GM12878 (cell line): Measurements from ENCODE around the gene ZNF212. TPM values are rescaled to one million over a fixed set of nuclear protein-coding genes. Genes with fewer than 3 reads are reported as not detected.

Experiments
- ATAC-seq: fragments of 200-7000 bp; cut with Tn5 transposase; 3 replicates; pipeline ENCODE4 v1.9.1; 2020; ENCODE audit warnings: mild to moderate bottlenecking, moderate library complexity
- BruUV-seq: library from RNA; stranded (reverse); fragments of 400-500 nt; replicated peaks from 2 replicates; lab custom pipeline; 2021; lab: Mats Ljungman, UMichigan
- CTCF ChIA-PET: fragments of 300-600 bp; sonication (Branson Sonifier 250); formaldehyde crosslinking; extraction: SDS; loops from one replicate; lab custom pipeline; 2021; ENCODE audit warnings: inconsistent platforms; lab: Yijun Ruan, JAX
- POLR2A ChIA-PET: fragments of 350-600 bp; formaldehyde crosslinking; extraction: SDS; loops from one replicate; lab custom pipeline; 2021; ENCODE audit warnings: inconsistent platforms; lab: Charles Lee
- RAD21 ChIA-PET: fragments of 300-600 bp; sonication (Branson Sonifier 250); formaldehyde crosslinking; loops from one replicate; lab custom pipeline; 2023; ENCODE audit warnings: antibody characterized with exemption; ENCODE audit not compliant: unreplicated experiment; lab: Charles Lee
- SMC1A ChIA-PET: fragments of 300-600 bp; sonication (Branson Sonifier 250); formaldehyde crosslinking; loops from one replicate; lab custom pipeline; 2023; ENCODE audit not compliant: unreplicated experiment, uncharacterized antibody; lab: Charles Lee
- DNase-seq: peaks from one replicate; pipeline ENCODE4 v3.0.0-alpha.2; 2011; ENCODE audit warnings: low read depth, low spot score
- FAIRE-seq: peaks from 3 replicates; lab custom pipeline; 2011; peaks lifted over from hg19 to GRCh38; lab: Jason Lieb, UNC
- H2AFZ ChIP-seq: 2 replicates; pipeline ENCODE4 v1.6.0; 2011; ENCODE audit warnings: low read depth, low read length, control low read depth; ENCODE audit not compliant: control insufficient read depth
- H3K27ac ChIP-seq: 2 replicates; pipeline ENCODE4 v1.5.1; 2011; ENCODE audit warnings: control low read depth; ENCODE audit not compliant: control insufficient read depth, insufficient read depth
- H3K27me3 ChIP-seq, 2 experiments: replicated peaks in 1 of 2; 2 replicates each; pipeline versions ENCODE4 v1.6.0 to v1.6.1; 2011; ENCODE audit warnings: low read length in 1 of 2; ENCODE audit not compliant: control insufficient read depth in 2 of 2, insufficient read depth in 2 of 2
- H3K36me3 ChIP-seq, 2 experiments: 2 replicates each; pipeline ENCODE4 v1.5.1; 2011; ENCODE audit warnings: low read length in 1 of 2; ENCODE audit not compliant: control insufficient read depth in 2 of 2, insufficient read depth in 2 of 2
- H3K4me1 ChIP-seq: 2 replicates; pipeline ENCODE4 v1.6.1; 2011; ENCODE audit warnings: mild to moderate bottlenecking, low read length, moderate library complexity, mixed read lengths; ENCODE audit not compliant: control insufficient read depth, insufficient read depth
- H3K4me2 ChIP-seq: 2 replicates; pipeline ENCODE4 v1.6.0; 2011; ENCODE audit warnings: control low read depth; ENCODE audit not compliant: control insufficient read depth, insufficient read depth
- H3K4me3 ChIP-seq: fragments of 200-600 bp; sonication (generic); 2 replicates; pipeline ENCODE4 v1.5.1; 2016
- H3K79me2 ChIP-seq: 2 replicates; pipeline ENCODE4 v1.6.0; 2011; ENCODE audit warnings: low read length; ENCODE audit not compliant: control insufficient read depth, insufficient read depth
- H3K9ac ChIP-seq: 2 replicates; pipeline ENCODE4 v1.8.0; 2011; ENCODE audit warnings: low read length, control low read depth, mixed read lengths; ENCODE audit not compliant: control insufficient read depth, insufficient read depth
- H3K9me3 ChIP-seq: replicated peaks from 3 replicates; pipeline ENCODE4 v1.5.1; 2011; ENCODE audit warnings: mild to moderate bottlenecking, low read length; ENCODE audit not compliant: control insufficient read depth, insufficient read depth
- H4K20me1 ChIP-seq: 2 replicates; pipeline ENCODE4 v1.6.0; 2011; ENCODE audit not compliant: control insufficient read depth, insufficient read depth
- ATF7 ChIP-seq: fragments of 450-650 bp; IDR thresholded peaks from 2 replicates; pipeline ENCODE4 v1.6.1; 2016; ENCODE audit warnings: low read depth, mild to moderate bottlenecking
- CEBPB ChIP-seq, 2 experiments: fragments of 150-350 bp in 1 of 2; IDR thresholded peaks; 2 replicates each; pipeline ENCODE4 v1.6.1; 2012 to 2014; ENCODE audit warnings: low read depth in 2 of 2, low read length in 2 of 2, borderline replicate concordance in 1 of 2, inconsistent platforms in 1 of 2
- DPF2 ChIP-seq: fragments of 450-650 bp; IDR thresholded peaks from 2 replicates; pipeline ENCODE4 v1.6.1; 2017; ENCODE audit warnings: mild to moderate bottlenecking
- EP300 ChIP-seq, 2 experiments: fragments of 150-350 bp in 1 of 2; IDR thresholded peaks; 2 replicates each; pipeline ENCODE4 v1.6.1; 2011 to 2012; ENCODE audit warnings: low read depth in 2 of 2, low read length in 2 of 2, borderline replicate concordance in 1 of 2, improper control_type of control experiment in 1 of 2, inconsistent platforms in 1 of 2; ENCODE audit not compliant: control insufficient read depth in 1 of 2
- FOS ChIP-seq: IDR thresholded peaks from 3 replicates; pipeline ENCODE4 v1.6.1; 2011; ENCODE audit warnings: borderline replicate concordance; ENCODE audit not compliant: insufficient read length; ENCODE audit errors: extremely low read depth
- HDAC6 ChIP-seq: fragments of 200-600 bp; sonication (generic); IDR thresholded peaks from one replicate; pipeline ENCODE4 v1.8.0; 2017; ENCODE audit warnings: antibody characterized with exemption; ENCODE audit not compliant: unreplicated experiment
- IRF3 ChIP-seq: fragments of 450-650 bp; IDR thresholded peaks from 2 replicates; pipeline ENCODE4 v1.6.1; 2014; ENCODE audit warnings: mild to moderate bottlenecking
- KAT2A ChIP-seq: conservative IDR thresholded peaks from 2 replicates; pipeline ENCODE4 v1.6.1; 2011; ENCODE audit warnings: low read depth, low read length; ENCODE audit not compliant: control insufficient read depth
- NFXL1 ChIP-seq: fragments of 450-650 bp; IDR thresholded peaks from 2 replicates; pipeline ENCODE4 v1.6.1; 2017; ENCODE audit warnings: antibody characterized with exemption, mild to moderate bottlenecking, borderline replicate concordance
- NRF1 ChIP-seq: conservative IDR thresholded peaks from 2 replicates; pipeline ENCODE4 v1.6.1; 2011; ENCODE audit warnings: mild to moderate bottlenecking, low read depth, low read length, improper control_type of control experiment
- POLR2AphosphoS5 ChIP-seq: IDR thresholded peaks from 2 replicates; pipeline ENCODE4 v1.6.1; 2011; ENCODE audit warnings: mild to moderate bottlenecking, low read length, inconsistent platforms
- SREBF2 ChIP-seq: IDR thresholded peaks from 2 replicates; pipeline ENCODE4 v1.6.1; 2012; ENCODE audit warnings: mild to moderate bottlenecking, low read length
- STAT3 ChIP-seq: IDR thresholded peaks from 2 replicates; pipeline ENCODE4 v1.6.1; 2011; ENCODE audit warnings: low read depth, low read length, improper control_type of control experiment
- ZNF687 ChIP-seq: fragments of 450-650 bp; IDR thresholded peaks from 2 replicates; pipeline ENCODE4 v1.6.1; 2017; ENCODE audit warnings: mild to moderate bottlenecking, moderate library complexity
- WGBS: methylation state at CpG from one replicate; pipeline ENCODE4 v1.1.6; 2016; ENCODE audit warnings: low lambda C conversion rate; ENCODE audit not compliant: insufficient replicate concordance, insufficient coverage; ENCODE audit errors: missing lambda C conversion rate; 5-methylcytosine and 5-hydroxymethylcytosine counted together
- in situ Hi-C: fragments of 300-500 bp; cut with MboI; formaldehyde crosslinking; loops from 9 replicates; pipeline ENCODE4 v1.14.3; 2018; ENCODE audit warnings: mixed read lengths
- intact Hi-C: fragments of 100-400 bp; cut with micrococcal nuclease; formaldehyde crosslinking; loops from one replicate; pipeline ENCODE4 v1.14.2; 2022; ENCODE audit not compliant: unreplicated experiment
- polyA plus RNA-seq, 11 experiments: library from polyadenylated mRNA; depleted of rRNA in 4 of 11; unstranded in 6 of 11; stranded (reverse) in 5 of 11; fragments of >200 nt; fragmentation: Nextera tagmentation in 4 of 11; fragmentation: Illumina TruSeq in 1 of 11; extraction: Ambion mirVana in 4 of 11; extraction: Trizol in 1 of 11; gene quantifications; 1 replicate in 1 of 11; 2 replicates in 10 of 11; pipeline versions ENCODE4 v1.2.1 to v1.2.3, GENCODE V29; 2011 to 2016; ENCODE audit warnings: inconsistent platforms in 2 of 11, missing spikeins in 2 of 11, low read depth in 1 of 11
- total RNA-seq, 4 experiments: library from RNA; depleted of rRNA in 3 of 4; stranded (reverse); fragments of >200 nt in 3 of 4; fragmentation: Illumina TruSeq in 1 of 4; extraction: Trizol in 1 of 4; gene quantifications; 2 replicates each; pipeline versions ENCODE4 v1.2.1 to v1.2.3, GENCODE V29; 2013 to 2021
- TF ChIP-seq, protein P1 (sequence below): fragments of 450-650 bp; IDR thresholded peaks from 2 replicates; pipeline ENCODE4 v1.6.1; 2017; ENCODE audit warnings: mild to moderate bottlenecking, moderate library complexity

ZNF212 gene
- total and polyA plus RNA-seq, 10 of the 15 experiments (the other 5 are each of a cell fraction or from before 2014, with no cell fraction given) = 1.2 to 11.6 (median 5.4) TPM

GRCh38 chr7:149287622-149288021 is 48.2 kb downstream of the ZNF212 start:
- ChIA-PET SMC1A (no interaction called here), RAD21 (no interaction called here), POLR2A (no interaction called here), CTCF (no interaction called here)
- ATAC-seq = no peak
- no peaks in the 10 kb centered on the region for H3K9me3 ChIP-seq
- peaks cover 12% of the 10 kb centered on the region for H3K4me1 ChIP-seq
- FAIRE-seq = no peak
- H3K27me3 ChIP-seq = no peaks in the 10 kb centered on the region
- BruUV-seq = no TSS peak
- WGBS = 56% methylated on average over 10 of the region's 10 CpGs
- H2AFZ ChIP-seq = no peak overlapping the region
- DNase-seq = no peak
- no peaks in the 10 kb centered on the region for H4K20me1 ChIP-seq
- intact Hi-C loops = no loop called here
- in situ Hi-C loops = no loop called here
- H3K79me2 ChIP-seq = no peaks in the 10 kb centered on the region
- no peak overlapping the region for H3K9ac ChIP-seq
- H3K27ac ChIP-seq = no peak overlapping the region
- H3K36me3 ChIP-seq = no peaks in the 10 kb centered on the region
- no peak overlapping the region for H3K4me2 ChIP-seq
- H3K4me3 ChIP-seq = no peak overlapping the region
- TF ChIP-seq DPF2 (no peak), NFXL1 (no peak), SREBF2 (no peak), ZNF687 (no peak), EP300 (IDR thresholded peaks at IDR 0.05; ENCODE audit: borderline replicate concordance in 1 of 2, control insufficient read depth in 1 of 2, low read depth in 2 of 2, low read length in 2 of 2) (no peak), ATF7 (no peak), IRF3 (no peak), POLR2AphosphoS5 (no peak), STAT3 (no peak), CEBPB (IDR thresholded peaks at IDR 0.05; ENCODE audit: borderline replicate concordance in 1 of 2, low read depth in 2 of 2, low read length in 2 of 2) (no peak), NRF1 (no peak), HDAC6 (no peak), KAT2A (no peak), FOS (no peak)
- TF ChIP-seq, protein P1, sequence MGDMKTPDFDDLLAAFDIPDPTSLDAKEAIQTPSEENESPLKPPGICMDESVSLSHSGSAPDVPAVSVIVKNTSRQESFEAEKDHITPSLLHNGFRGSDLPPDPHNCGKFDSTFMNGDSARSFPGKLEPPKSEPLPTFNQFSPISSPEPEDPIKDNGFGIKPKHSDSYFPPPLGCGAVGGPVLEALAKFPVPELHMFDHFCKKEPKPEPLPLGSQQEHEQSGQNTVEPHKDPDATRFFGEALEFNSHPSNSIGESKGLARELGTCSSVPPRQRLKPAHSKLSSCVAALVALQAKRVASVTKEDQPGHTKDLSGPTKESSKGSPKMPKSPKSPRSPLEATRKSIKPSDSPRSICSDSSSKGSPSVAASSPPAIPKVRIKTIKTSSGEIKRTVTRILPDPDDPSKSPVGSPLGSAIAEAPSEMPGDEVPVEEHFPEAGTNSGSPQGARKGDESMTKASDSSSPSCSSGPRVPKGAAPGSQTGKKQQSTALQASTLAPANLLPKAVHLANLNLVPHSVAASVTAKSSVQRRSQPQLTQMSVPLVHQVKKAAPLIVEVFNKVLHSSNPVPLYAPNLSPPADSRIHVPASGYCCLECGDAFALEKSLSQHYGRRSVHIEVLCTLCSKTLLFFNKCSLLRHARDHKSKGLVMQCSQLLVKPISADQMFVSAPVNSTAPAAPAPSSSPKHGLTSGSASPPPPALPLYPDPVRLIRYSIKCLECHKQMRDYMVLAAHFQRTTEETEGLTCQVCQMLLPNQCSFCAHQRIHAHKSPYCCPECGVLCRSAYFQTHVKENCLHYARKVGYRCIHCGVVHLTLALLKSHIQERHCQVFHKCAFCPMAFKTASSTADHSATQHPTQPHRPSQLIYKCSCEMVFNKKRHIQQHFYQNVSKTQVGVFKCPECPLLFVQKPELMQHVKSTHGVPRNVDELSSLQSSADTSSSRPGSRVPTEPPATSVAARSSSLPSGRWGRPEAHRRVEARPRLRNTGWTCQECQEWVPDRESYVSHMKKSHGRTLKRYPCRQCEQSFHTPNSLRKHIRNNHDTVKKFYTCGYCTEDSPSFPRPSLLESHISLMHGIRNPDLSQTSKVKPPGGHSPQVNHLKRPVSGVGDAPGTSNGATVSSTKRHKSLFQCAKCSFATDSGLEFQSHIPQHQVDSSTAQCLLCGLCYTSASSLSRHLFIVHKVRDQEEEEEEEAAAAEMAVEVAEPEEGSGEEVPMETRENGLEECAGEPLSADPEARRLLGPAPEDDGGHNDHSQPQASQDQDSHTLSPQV = no peak
